HCT116 (cell line): Measurements from ENCODE around the gene SDK2. TPM values are rescaled to one million over a fixed set of nuclear protein-coding genes. Genes with fewer than 3 reads are reported as not detected.

Source experiments
- ATAC-seq: fragments of 200-7000 bp; cut with Tn5 transposase; 2 replicates; pipeline ENCODE4 v1.9.1; 2020; ENCODE audit warnings: mild to moderate bottlenecking, moderate library complexity
- BruUV-seq: library from RNA; stranded (reverse); fragments of 400-500 nt; replicated peaks from 2 replicates; lab custom pipeline; 2021; lab: Mats Ljungman, UMichigan
- CTCF ChIA-PET: fragments of 300-600 bp; sonication (Branson Sonifier 250); formaldehyde crosslinking; loops from one replicate; lab custom pipeline; 2021; ENCODE audit warnings: antibody characterized with exemption; lab: Charles Lee
- POLR2A ChIA-PET: fragments of 300-600, 350-600 bp; sonication (Branson Sonifier 250); formaldehyde crosslinking; loops from one replicate; lab custom pipeline; 2021; ENCODE audit warnings: antibody characterized with exemption; lab: Charles Lee
- RAD21 ChIA-PET, 2 experiments: fragments of 300-600 bp; sonication (Branson Sonifier 250); formaldehyde crosslinking; loops; one replicate each; lab custom pipeline; 2023; ENCODE audit warnings: low total read pairs in 2 of 2; ENCODE audit not compliant: uncharacterized antibody in 2 of 2, unreplicated experiment in 2 of 2, low non-redundant PET in 1 of 2; lab: Charles Lee
- DNase-seq: peaks from one replicate; pipeline ENCODE4 v3.0.0-alpha.2; 2010; ENCODE audit warnings: low read depth, low spot score
- H2AFZ ChIP-seq: fragments of 200-600 bp; shearing (Covaris generic), sonication (generic); 2 replicates; pipeline ENCODE4 v1.6.1; 2017; ENCODE audit warnings: low read depth, mixed run types, mixed read lengths, antibody characterized with exemption, low read length; ENCODE audit not compliant: poor library complexity, severe bottlenecking
- H3K27ac ChIP-seq: 2 replicates; pipeline ENCODE4 v1.5.1; 2012; ENCODE audit warnings: low read depth, low read length
- H3K27me3 ChIP-seq: fragments of 200-600 bp; sonication (generic); 2 replicates; pipeline ENCODE4 v1.6.1; 2016; ENCODE audit warnings: mixed run types, low read length, mixed read lengths; ENCODE audit not compliant: insufficient read depth
- H3K36me3 ChIP-seq, 2 experiments: fragments of 200-500 bp in 1 of 2; fragments of 200-600 bp in 1 of 2; sonication (Bioruptor generic) in 1 of 2; sonication (generic) in 1 of 2; 2 replicates each; pipeline versions ENCODE4 v1.5.1 to v1.6.1; 2014 to 2016; ENCODE audit warnings: low read length in 2 of 2, inconsistent platforms in 1 of 2, mixed read lengths in 1 of 2, mixed run types in 1 of 2; ENCODE audit not compliant: insufficient read depth in 2 of 2, control insufficient read depth in 1 of 2
- H3K4me1 ChIP-seq, 2 experiments: fragments of 200-600 bp in 1 of 2; sonication (generic) in 1 of 2; 2 replicates each; pipeline versions ENCODE4 v1.5.1 to v1.6.1; 2012 to 2017; ENCODE audit warnings: low read length in 2 of 2, inconsistent platforms in 1 of 2, mild to moderate bottlenecking in 1 of 2, mixed read lengths in 1 of 2, mixed run types in 1 of 2, moderate library complexity in 1 of 2; ENCODE audit not compliant: insufficient read depth in 2 of 2, control insufficient read depth in 1 of 2
- H3K4me2 ChIP-seq: fragments of 200-600 bp; sonication (generic); 2 replicates; pipeline ENCODE4 v1.6.1; 2017; ENCODE audit warnings: mixed run types, low read length, mixed read lengths
- H3K4me3 ChIP-seq, 2 experiments: fragments of 200-600 bp in 1 of 2; sonication (generic) in 1 of 2; replicated peaks in 1 of 2; 2 replicates each; pipeline ENCODE4 v1.5.1; 2011 to 2016; ENCODE audit warnings: low read length in 2 of 2, control low read depth in 1 of 2, low read depth in 1 of 2, mild to moderate bottlenecking in 1 of 2, mixed read lengths in 1 of 2, mixed run types in 1 of 2
- H3K79me2 ChIP-seq: fragments of 200-600 bp; sonication (generic); 2 replicates; pipeline ENCODE4 v1.6.1; 2017; ENCODE audit warnings: mild to moderate bottlenecking, mixed run types, low read length, moderate library complexity, mixed read lengths; ENCODE audit not compliant: insufficient read depth
- H3K9ac ChIP-seq: fragments of 200-600 bp; sonication (generic); 2 replicates; pipeline ENCODE4 v1.6.1; 2016; ENCODE audit warnings: low read length, mixed read lengths
- H3K9me2 ChIP-seq: fragments of 200-600 bp; sonication (generic), shearing (Covaris generic); 2 replicates; pipeline ENCODE4 v1.6.1; 2017; ENCODE audit warnings: mixed run types, mild to moderate bottlenecking, moderate library complexity; ENCODE audit not compliant: insufficient read depth
- H3K9me3 ChIP-seq, 2 experiments: fragments of 200-500 bp in 1 of 2; fragments of 200-600 bp in 1 of 2; sonication (Bioruptor generic) in 1 of 2; sonication (generic) in 1 of 2; 2 replicates each; pipeline ENCODE4 v1.6.1; 2014 to 2017; ENCODE audit warnings: low read length in 2 of 2, mixed read lengths in 2 of 2, inconsistent platforms in 1 of 2, low read depth in 1 of 2, mild to moderate bottlenecking in 1 of 2, mixed run types in 1 of 2, moderate library complexity in 1 of 2; ENCODE audit not compliant: control insufficient read depth in 1 of 2, insufficient read depth in 1 of 2
- H4K20me1 ChIP-seq: fragments of 200-600 bp; sonication (generic), shearing (Covaris generic); 2 replicates; pipeline ENCODE4 v1.6.1; 2017; ENCODE audit warnings: mixed run types, mild to moderate bottlenecking, moderate library complexity; ENCODE audit not compliant: insufficient read depth
- EZH2 ChIP-seq: fragments of 200-600 bp; sonication (generic); IDR thresholded peaks from 2 replicates; pipeline ENCODE4 v1.6.1; 2017; ENCODE audit warnings: antibody characterized with exemption, mixed run types
- EZH2phosphoT487 ChIP-seq: fragments of 200-600 bp; IDR thresholded peaks from 2 replicates; pipeline ENCODE4 v1.6.1; 2018; ENCODE audit warnings: antibody characterized with exemption, borderline replicate concordance
- MAX ChIP-seq: IDR thresholded peaks from 2 replicates; pipeline ENCODE4 v1.6.1; 2012
- POLR2A ChIP-seq: IDR thresholded peaks from 2 replicates; pipeline ENCODE4 v1.7.0; 2011; ENCODE audit warnings: borderline replicate concordance; ENCODE audit not compliant: insufficient read depth, insufficient read length; ENCODE audit errors: extremely low read depth
- POLR2AphosphoS5 ChIP-seq: IDR thresholded peaks from 2 replicates; pipeline ENCODE4 v1.6.1; 2011; ENCODE audit warnings: mild to moderate bottlenecking, low read depth, low read length, moderate library complexity
- RAD21 ChIP-seq: IDR thresholded peaks from 2 replicates; pipeline ENCODE4 v1.6.1; 2012; ENCODE audit warnings: low read depth, mild to moderate bottlenecking
- SIN3A ChIP-seq: IDR thresholded peaks from 2 replicates; pipeline ENCODE4 v1.6.1; 2012; ENCODE audit warnings: low read depth
- ZBTB33 ChIP-seq: IDR thresholded peaks from 2 replicates; pipeline ENCODE4 v1.6.1; 2011; ENCODE audit warnings: mild to moderate bottlenecking, low read length, moderate library complexity; ENCODE audit not compliant: insufficient replicate concordance; ENCODE audit errors: extremely low read depth
- intact Hi-C: fragments of 100-400 bp; cut with micrococcal nuclease; formaldehyde crosslinking; loops from 2 replicates; pipeline ENCODE4 v1.10.0; 2022
- total RNA-seq: library from RNA; stranded (reverse); gene quantifications from one replicate; pipeline ENCODE4 v1.2.1, GENCODE V29; 2021; ENCODE audit not compliant: unreplicated experiment

Gene SDK2
- total RNA-seq, 1 experiment from 2014 or later: 0.10 TPM

- no peaks in the 10 kb centered on the region for H3K9me2 ChIP-seq
- H2AFZ ChIP-seq: no peak overlapping the region
- ChIA-PET RAD21 (no interaction called here), CTCF (no interaction called here), POLR2A (no interaction called here)
- no peak overlapping the region for H3K9ac ChIP-seq
- no peak overlapping the region for H3K4me2 ChIP-seq
- no peak overlapping the region for H3K4me3 ChIP-seq
- no peaks in the 10 kb centered on the region for H3K79me2 ChIP-seq
- ATAC-seq (no peak), DNase-seq (no peak)
- no peak overlapping the region for H3K27ac ChIP-seq
- no peaks in the 10 kb centered on the region for H3K4me1 ChIP-seq
- intact Hi-C loops: loop anchor here (10.0 kb wide), 2 partner anchors 121 to 401 kb away; no protein-coding TSS in a partner anchor
- no peaks in the 10 kb centered on the region for H3K36me3 ChIP-seq
- no peak for TF ChIP-seq MAX
- TF ChIP-seq POLR2A: no peak
- TF ChIP-seq POLR2AphosphoS5: no peak
- no peak for TF ChIP-seq RAD21
- no peak for TF ChIP-seq ZBTB33
- no peak for TF ChIP-seq SIN3A
- no peak for TF ChIP-seq EZH2
- TF ChIP-seq EZH2phosphoT487: no peak
- no peaks in the 10 kb centered on the region; the same call in 1 of the 2 replicates for H3K27me3 ChIP-seq
- no TSS peak for BruUV-seq
- H4K20me1 ChIP-seq: no peaks in the 10 kb centered on the region
- H3K9me3 ChIP-seq: no peaks in the 10 kb centered on the region
Observed at GRCh38 chr17:73594025-73594424, 50.2 kb downstream of the SDK2 start.
